ENCODE results near the gene EHMT1.
"Not testable (repeated sequence)": the region's sequence is repeated elsewhere in the genome, so short reads cannot be mapped to it uniquely, and the experiment has no call there.

Gene EHMT1

DNA sequence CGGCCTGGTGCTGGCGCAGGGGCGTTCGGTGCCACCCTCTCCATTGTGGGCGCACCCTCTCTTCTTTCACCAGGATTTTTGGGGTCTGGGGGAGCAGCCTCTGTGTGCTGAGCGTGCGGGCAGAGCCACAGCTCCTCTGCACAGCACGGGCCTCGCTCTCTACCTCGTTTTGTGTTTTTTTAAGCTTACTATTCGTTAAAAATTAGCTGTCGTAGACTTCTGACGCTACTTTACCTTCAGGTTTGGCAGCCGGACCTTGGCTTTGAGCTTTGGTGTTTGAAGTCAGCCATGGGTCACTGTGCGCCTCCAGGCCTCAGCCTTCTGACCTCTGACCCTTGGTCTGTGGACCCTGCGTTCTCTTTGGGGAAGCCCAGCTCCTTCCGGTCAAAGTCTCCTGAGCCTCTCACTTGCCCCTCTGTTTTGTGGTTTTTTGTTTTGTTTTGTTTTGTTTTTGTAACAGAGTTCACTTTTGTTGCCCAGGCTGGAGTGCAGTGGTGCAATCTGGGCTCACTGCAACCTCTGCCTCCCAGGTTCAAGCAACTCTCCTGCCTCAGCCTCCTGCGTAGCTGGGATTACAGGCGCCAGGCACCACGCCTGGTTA lies 170.6 kb downstream of the EHMT1 start:
- DNase-seq: no peak

DNA sequence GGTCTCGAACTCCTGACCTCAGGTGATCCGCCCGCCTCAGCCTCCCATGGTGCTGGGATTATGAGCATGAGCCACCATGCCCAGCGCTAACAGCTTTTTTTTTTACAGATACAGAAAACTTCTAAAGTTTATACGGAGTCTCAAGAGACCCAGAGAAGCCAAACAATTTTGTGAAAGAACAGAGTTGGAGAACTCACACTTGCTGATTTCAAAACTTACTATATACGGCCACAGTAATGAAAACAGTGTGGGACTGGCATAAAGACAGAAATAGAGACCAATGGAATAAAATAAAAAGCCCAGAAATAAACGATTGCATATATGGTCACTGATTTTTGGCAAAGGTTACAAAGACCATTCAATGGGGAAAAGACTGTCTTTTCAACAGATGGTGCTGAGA lies 173.1 kb downstream of the EHMT1 start:
- no peak for DNase-seq

DNA sequence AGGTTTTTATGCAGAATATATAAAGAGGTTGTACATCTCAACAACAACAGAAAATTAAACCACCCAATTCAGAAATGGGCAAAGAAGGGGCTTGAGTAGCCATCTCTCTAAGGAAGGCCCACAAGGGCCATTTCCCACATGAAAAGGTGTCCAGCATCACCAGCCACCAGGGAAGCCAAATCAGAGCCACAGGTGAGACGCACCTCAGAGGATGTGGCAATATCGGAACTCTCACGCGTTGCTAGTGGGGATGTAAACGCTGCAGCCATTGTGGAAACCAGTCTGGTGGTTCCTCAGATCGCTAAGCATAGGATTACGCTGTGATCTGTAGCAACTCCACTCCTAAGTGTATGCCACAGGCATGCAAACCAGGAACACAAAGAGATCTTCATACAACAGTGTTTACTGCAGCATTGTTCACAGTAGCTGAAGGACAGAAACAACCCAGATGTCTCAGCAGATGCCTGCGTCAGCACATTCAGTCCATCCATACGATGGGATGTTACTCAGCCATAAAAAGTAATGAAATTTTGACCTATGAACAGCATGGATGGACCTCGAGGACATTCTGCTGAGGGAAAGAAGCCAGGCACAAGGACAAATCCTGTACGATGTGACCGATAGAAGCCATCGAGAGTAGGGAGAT lies 174.5 kb downstream of the EHMT1 start:
- no peak for DNase-seq

DNA sequence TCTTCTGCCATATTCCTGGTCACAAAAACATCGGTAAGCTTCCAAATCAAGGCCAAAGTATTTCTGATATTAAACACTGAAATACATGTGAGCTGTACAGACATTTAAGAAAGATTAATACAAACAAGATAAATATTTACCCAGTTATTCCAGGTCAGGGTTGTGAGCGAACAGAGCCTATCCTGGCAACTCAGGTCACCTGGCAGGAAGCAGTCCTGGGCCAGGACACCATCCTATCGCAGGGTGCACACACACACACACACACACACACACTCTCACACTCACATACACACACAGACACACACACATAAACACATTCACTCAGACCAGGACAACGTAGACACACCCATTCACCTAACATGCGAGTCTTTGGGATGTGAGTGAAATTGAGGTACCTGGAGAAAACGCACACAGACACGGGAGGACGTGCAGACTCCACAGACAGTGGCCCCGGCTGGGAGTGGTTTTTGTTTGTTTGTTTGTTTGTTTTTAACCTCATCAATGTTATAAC lies 176.4 kb downstream of the EHMT1 start:
- no peak for DNase-seq

DNA sequence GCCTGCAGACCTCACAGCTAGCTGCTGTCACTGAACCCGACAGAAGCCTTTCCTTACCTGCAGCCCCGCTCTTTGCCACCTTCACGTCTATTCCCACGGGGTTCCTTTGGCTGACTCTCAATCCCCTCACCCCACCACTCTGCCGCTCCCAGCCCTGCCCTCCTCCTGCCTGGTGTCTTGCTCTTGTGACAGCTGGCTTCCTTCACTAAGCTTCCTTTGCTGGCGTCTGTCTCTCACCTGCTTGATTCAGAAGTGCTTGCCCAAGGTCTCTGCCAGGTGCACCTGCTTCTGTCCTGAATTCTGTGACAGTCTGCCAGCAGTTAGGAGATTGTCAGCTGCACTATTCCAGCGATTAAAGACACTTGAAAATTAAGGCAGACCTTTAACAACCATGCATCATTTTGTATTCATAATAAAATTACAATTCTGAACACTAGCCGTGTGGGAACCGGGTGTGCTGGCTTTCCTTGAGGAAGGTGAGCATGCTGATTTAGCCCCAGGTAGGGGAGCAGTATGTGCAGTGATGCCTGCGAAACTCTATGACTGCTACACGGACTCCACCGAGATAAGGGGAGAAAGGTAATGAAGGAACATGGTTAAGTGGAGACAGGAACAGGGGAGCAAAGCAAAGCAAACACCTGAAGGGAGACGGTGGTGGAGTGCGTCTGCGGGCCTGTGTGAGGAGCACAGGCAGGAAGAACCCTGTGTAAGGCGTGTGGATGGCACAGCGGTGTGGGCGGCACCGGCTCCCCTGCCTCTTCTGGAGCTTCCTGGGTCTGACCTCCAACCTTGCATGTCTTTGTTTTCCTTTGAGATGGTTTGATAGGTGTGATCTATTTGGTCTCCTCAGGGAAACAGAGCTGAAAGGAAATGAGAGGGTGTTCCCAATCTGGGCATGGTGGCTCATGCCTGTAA lies 178.7 kb downstream of the EHMT1 start:
- DNase-seq: no peak

DNA sequence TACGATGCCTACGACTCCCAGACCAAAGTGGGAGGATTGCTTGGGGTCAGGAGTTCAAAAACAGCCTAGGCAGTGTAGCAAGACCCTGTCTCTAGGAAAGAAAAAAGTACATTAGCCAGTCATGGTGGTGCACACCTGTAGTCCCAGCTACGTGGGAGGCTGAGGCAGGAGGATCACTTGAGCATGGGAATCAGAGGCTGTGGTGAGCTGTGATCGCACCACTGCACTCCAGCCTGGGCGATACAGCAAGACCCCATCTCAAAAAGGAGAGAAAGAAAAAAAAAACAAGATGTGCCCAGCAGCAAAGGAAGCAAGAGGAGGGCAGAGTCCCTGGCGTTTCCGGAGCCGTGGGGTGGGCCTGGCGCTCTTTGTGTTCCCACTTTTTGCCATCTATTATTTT lies 179.3 kb downstream of the EHMT1 start:
- DNase-seq: no peak

DNA sequence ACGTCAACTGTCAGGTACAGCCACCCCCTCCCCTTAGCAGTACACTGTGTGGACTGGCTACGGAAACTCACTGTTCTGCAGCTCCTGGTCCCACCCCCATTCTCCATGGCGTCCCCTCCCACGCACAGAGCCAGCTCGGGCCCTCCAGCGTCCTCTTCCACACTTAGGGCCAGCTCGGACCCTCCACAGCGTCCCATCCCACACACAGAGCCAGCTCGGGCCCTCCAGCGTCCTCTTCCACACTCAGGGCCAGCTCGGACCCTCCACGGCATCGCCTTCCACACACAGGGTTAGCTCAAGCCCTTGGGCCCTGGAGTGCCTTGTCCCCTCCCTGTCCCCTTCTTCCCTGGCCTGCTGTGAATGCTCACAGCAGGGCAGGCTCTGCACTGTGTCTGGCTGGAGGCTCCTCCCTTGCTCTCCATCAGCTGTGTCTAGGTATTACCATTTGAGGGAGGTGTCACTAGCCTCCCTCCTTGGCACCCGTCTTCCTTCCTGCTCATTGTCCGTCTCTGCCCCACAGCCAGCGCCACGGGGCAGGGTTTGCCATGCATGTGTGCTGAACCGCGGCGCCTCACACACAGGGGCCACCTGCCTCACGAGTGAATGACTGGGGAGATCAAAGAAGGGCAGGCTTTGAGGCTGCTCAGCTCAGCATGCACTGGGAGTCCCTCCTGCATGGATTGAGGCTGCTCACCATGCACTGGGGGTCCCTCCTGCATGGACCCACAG lies 180.3 kb downstream of the EHMT1 start:
- no peak for DNase-seq

DNA sequence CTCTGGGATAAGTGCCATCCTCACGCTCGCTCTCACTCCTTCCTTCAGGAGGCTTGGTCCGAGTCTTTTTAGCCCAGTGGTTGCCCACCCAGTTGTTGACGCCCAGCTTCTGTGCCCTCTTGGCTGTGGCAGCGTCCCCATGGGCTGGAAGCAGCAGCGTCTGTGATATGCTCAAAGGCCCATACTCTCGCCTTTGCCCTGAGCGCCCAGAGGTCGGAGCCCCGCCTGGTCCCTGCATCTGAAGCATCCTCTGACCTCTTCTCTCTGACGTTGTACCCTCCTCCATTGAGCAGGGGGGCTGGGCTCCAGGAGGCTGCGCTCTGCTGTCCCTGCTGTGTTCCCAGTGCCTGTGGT lies 180.8 kb downstream of the EHMT1 start:
- DNase-seq: no peak

DNA sequence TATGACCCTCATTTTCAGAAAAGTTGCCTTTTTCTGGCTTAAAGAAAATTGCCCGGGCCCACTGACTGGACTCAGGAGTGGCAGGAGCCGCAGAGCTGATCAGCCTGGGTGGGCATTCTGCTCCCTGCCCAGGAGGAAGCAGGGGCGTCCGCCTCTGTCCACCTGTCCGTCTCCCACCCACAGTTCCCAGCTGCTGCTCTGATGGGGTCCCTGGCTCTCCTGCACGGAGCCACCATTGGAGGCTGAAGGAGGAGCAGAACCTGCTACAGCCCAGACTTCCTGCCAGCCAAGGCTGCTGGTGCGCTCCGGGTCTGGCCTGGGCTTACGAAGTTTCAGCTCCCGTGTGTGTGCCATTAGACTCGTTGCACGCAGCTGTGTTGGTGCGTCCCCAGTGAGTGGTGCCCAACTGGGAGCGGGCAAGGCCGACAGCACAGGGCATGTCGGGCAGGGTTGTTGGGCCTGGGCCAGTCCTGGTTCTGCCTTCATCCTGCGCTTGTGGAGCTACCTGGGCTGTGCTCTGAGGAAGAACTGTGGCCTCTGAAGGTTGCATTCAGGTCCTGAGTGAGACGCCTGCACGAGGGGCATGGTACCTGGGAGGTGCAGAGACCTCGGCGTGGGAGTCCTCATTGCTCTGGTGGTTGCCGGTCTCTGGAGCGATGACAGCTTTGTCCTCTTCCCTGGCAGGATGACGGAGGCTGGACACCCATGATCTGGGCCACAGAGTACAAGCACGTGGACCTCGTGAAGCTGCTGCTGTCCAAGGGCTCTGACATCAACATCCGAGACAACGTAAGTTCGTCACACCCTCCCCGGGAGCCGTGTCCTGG lies 181.6 kb downstream of the EHMT1 start:
- no peak for DNase-seq

DNA sequence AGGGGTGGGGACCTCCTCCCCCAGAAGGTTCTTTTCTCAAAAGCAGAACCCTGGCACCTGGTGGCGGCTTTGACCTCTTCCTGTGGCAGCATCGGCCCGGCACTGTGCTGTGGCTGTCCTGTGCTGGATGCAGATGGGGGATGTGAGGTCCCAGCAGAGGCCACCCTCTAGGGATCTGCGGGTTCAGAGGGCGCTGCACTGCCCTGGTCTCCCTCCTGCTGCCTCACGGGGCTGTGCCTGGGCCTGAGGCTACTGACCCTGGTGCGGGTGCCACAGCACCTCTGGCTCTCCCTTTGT lies 182.2 kb downstream of the EHMT1 start:
- no peak for DNase-seq

DNA sequence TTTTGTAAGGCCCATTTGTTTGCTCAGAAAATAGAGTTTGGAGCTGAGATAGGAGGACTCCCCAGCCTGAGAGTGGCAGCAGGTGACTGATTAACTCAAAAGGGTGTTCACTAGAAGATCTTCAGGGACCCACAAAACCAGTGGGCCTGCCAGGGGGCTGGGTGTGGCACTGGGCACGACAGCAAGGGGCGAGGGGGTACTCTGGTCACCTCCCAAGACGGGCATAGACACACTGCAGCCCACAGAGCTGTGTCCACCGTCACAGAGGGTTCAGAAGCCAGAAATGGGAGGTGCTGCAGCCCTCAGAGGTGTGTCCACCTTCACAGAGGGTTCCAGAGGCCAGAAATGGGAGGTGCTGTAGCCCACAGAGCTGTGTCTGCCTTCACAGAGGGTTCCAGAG lies 183.2 kb downstream of the EHMT1 start:
- DNase-seq: no peak

DNA sequence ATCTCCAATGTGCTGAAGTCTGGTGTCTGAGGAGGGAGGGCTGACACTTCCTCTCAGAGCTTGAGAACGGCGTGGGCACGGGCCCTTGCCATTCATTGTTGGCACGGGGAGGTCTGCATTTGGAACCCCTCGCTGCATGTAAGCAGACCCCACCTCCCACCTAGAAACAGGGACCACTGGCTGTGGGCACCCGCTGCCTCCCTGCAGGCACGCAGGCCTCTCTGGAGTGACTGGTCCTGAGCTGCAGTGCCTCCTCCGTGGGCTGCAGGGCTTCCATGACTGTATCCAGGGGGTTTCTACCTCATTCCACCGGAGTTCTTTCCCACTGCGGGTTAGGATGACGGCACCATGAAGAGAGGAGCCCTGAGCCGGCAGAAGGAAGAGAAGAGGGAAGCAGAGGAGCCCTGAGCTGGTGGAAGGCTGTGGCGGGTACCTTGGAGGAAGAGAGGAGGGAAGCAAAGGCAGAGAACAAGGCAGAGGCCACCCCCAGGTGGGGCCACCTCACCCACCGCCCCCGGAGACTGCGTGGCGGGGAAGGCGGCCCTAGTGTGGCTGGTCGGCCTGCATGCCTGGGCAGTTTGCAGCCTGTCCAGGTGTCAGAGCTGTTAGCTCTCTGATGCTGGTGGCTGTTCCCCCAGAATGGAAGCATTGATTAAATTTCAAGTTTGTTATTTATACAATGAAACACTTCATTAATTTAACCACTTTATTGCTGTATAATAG lies 183.9 kb downstream of the EHMT1 start:
- DNase-seq: no peak

DNA sequence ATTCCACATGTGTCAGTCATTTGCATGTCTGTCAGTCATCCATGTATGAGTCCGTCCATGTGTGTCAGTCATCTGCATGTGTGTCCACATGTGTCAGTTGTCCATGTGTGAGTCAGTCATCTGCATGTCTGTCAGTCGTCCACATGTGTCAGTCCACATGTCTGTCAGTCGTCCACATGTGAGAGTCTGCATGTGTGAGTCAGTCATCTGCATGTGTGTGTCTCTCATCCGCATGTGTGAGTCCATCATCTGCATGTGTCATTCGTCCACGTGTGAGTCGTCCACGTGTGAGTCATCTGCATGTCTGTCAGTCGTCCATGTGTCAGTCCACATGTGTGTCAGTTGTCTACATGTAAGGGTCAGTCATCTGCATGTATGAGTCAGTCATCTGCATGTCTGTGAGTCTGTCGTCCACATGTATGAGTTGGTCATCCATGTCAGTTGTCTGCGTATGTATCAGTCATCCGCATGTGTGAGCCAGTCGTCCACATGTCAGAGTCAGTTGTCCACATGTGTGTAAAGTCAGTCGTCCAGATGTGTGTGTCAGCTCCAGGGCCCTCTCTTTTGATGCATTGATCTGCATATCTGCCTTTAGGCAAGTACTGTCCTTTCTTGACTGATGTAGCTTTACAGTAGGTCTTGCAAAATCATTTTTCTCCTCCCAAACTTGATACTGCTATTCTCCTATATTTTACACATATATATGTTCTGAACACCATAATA lies 186.3 kb downstream of the EHMT1 start:
- DNase-seq: peak; percentile 30

DNA sequence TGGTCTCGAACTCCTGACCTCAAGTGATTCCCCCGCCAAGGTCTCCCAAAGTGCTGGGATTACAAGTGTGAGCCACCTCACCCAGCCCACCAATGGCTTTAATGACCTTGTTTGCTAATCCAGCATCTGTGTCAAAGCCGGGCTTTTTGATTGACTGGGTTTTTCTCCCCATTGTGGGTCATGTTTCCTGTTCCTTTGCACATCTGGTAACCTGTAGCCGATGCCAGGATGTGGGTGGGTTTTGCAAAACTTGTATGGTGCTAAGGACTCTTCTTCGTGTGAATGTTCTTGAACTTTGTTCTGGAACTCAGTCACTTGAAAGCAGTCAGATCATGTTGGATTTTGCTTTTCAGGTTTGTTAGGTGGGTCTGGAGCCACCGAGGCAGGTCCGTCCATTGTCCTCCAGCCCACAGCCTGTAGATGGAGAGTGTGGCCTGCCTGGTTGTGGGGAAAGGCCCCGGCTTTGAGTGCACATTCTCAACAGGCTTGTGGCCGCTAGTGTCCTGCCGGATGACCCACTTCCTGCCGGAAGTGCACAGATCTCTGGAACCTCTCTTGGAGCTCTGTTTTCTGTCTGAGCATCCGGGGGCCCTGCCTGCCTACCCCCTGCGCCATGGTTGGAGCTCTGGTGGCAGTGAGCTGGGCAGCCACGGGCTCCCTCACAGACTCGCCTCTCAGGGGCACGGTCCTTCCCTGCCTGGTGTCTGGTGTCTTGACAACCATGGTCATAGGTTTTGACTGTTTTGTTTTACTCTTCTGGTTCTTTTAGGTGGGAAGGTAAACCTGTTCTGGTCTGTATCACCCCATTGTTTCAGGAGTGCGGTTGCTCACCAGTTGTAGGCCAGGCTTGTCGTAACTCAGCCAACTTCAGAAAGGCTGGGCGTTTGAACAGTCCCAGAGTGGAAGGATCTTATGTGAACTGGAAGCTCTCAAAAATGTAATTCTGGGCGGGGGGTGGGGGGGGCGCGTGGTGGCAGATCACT lies 189.2 kb downstream of the EHMT1 start:
- DNase-seq: no peak

DNA sequence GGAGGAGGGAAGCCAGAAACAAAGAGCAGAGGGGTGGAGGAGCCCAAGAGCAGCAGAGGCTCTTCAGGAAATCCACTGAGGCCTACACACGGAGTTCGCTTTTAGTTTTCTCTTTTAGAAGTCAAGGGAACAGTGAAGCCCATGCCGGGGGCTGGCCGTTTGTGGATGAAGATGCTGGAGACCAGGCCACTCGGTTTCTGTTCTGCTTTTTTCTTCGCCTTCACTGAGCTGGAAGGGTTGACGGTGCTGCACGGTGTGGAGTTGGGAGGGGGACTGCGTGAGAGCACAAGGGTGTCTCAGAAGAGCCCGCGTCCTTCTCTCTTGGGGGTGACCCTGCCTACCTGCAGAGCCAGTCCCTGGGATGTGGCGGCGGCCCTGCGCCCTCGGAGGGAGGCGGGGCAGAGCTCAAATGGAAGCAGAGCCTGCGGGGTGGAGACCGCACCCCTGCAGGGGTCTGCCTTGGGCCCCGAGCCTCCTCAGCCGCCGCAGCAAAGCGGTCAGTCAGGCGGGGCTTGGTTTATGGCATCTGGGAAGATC lies 190.3 kb downstream of the EHMT1 start:
- no peak for DNase-seq

DNA sequence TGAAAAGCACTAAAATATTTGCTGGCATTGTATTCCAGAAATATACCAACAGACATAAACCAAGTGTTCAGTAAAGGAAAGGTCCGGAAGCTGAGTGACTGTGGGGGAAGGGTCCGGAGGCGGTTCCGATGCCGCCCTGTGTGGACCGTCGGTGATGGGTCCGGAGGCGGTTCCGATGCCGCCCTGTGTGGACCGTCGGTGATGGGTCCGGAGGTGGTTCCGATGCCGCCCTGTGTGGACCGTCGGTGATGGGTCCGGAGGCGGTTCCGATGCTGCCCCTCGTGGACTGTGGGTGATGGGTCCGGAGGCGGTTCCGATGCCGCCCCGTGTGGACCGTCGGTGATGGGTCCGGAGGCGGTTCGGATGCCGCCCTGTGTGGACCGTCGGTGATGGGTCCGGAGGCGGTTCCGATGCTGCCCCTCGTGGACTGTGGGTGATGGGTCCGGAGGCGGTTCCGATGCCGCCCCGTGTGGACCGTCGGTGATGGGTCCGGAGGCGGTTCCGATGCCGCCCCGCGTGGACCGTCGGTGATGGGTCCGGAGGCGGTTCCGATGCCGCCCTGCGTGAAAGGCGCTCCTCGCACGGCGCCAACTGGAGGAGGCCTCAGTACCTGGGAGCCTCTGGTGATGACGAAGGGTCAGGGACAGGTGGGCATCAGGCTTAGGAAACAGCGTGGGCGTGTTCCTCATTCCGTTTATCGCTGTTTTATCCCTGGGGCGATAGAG lies 191.1 kb downstream of the EHMT1 start:
- DNase-seq: not testable (repeated sequence)

DNA sequence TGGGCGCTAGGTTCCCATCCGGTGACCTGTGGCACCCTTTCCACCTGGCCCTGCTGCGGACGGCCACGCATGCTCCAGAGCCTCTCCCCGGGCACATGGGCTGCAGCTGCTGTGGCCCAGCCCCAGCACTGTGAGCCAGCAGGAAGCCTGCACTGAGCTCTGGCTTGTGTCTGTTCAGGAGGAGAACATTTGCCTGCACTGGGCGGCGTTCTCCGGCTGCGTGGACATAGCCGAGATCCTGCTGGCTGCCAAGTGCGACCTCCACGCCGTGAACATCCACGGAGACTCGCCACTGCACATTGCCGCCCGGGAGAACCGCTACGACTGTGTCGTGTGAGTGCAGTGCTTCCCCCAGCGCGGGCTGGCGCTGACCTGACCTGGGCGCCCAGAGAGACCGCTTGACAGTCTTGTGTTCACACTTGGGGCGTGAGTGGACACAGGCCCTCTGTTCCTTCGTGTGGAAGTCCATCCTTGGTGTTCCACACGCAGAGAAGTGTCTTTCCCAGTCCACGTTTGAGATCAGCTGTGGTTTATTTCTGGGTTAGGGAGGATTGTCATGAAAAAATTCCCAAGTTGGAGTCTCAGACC lies 192.6 kb downstream of the EHMT1 start:
- DNase-seq: no peak

DNA sequence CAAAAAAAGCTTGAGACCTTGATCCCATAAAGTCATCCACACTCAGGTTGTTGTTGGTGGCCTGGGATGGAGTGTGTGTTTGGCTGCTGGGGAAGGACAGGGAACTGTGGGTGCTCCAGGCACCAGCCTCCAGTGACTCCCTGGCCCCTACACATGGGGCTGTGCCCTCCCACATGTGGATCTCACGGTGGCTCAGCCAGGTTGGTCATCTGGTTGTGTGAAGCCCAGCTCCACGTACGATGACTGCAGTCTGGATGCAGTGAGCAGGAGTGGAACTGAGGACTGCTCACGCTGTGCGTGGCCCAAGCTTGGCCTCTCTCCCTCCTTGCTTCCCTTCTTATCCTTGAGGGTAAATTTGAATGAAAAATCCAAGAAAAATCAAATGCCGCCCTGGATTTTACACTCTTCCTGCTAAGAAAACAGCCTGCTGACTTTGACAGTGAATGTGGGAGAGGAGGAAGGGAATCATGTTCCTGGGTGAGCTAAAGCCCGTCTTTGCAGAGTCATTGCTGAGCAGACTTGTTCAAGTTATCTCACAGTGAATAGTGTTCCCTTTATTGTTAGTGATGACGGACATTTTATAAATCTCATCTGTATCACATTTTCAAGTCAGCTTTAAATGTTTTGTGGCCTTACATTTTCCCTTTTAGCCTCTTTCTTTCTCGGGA lies 193.7 kb downstream of the EHMT1 start:
- DNase-seq: no peak
